ENCODE data around the gene ATP1A1. TPM values are rescaled to one million over a fixed set of nuclear protein-coding genes. Genes with fewer than 3 reads are reported as not detected.

ATP1A1 gene
- total RNA-seq, 1 donor from 2014 or later, result 216 TPM

GRCh38 chr1:116373431-116374352 is 648 bp downstream of the ATP1A1 start:
- no peak for DNase-seq (ENCODE audit: low read depth)
- no peak for TF ChIP-seq CTCF (IDR thresholded peaks at IDR 0.05; ENCODE audit: insufficient read depth, low read length, poor library complexity, severe bottlenecking)

DNA sequence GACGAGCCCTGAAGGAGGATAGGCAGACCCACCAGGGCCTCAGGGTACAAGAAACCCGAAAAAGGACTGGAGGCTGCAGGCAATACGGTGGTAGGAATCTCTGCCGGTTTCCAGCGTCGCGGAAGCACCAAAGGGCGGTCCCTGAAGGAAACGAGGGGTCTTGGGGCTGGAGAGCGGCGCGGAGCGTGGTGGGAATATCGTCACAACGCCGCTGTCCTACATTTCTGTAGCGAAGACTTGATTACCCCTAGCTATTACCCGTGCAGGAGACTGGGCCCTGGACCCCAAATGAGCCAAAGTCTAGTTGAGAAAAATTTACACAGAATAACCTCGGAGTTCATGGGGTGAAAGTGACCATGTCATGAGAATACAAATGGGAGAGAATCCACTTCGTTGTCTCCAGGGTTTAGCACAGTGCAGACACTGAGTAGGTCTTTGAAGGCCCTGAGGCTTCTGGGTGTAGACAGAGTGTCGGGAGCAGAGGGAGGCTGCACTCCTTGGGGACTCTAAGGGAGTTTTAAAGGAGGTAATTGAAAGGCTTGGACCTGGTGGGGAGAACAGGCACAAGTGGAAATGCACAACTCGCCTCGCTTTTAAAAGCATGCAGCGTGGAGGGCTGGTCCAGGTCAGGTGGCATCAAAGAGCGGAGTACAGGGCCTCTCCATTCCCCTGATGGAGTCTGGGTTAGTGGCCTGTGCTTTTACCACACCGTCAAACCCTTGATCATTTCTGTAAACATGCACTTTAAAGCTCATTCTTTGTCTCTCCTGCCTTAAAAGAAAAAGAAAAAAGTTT is 1.5 kb downstream of the ATP1A1 start:
- Histone ChIP-seq H3K4me3 (ENCODE audit: low read depth, low read length) (peak overlapping the region; percentile 71), H3K36me3 (ENCODE audit: control insufficient read depth, insufficient read depth, low read length) (peaks cover 2% of the 10 kb centered on the region), H3K27me3 (ENCODE audit: control insufficient read depth, insufficient read depth, low read length) (no peaks in the 10 kb centered on the region)
- DNase-seq (ENCODE audit: low read depth), result no peak
- TF ChIP-seq CTCF (IDR thresholded peaks at IDR 0.05; ENCODE audit: insufficient read depth, low read length, poor library complexity, severe bottlenecking), result no peak

More at GRCh38 chr1:116373431-116374352, 648 bp downstream of the ATP1A1 start:
- Histone ChIP-seq H3K27me3 (ENCODE audit: control insufficient read depth, insufficient read depth, low read length) (no peaks in the 10 kb centered on the region), H3K36me3 (ENCODE audit: control insufficient read depth, insufficient read depth, low read length) (peaks cover 2% of the 10 kb centered on the region), H3K4me3 (ENCODE audit: low read depth, low read length) (peak overlapping the region; percentile 71)

GRCh38 chr1:116375148-116375886 is 2.3 kb downstream of the ATP1A1 start:
- H3K4me3 ChIP-seq (ENCODE audit: low read depth, low read length), result peak overlapping the region; percentile 71
- no peak for DNase-seq (ENCODE audit: low read depth)
- peaks cover 2% of the 10 kb centered on the region for H3K36me3 ChIP-seq (ENCODE audit: control insufficient read depth, insufficient read depth, low read length)
- TF ChIP-seq CTCF (IDR thresholded peaks at IDR 0.05; ENCODE audit: insufficient read depth, low read length, poor library complexity, severe bottlenecking), result no peak
- no peaks in the 10 kb centered on the region for H3K27me3 ChIP-seq (ENCODE audit: control insufficient read depth, insufficient read depth, low read length)

GRCh38 chr1:116375887-116376728 is 3.1 kb downstream of the ATP1A1 start:
- TF ChIP-seq CTCF (IDR thresholded peaks at IDR 0.05; ENCODE audit: insufficient read depth, low read length, poor library complexity, severe bottlenecking), result no peak
- DNase-seq (ENCODE audit: low read depth), result peak; percentile 57
- Histone ChIP-seq H3K36me3 (ENCODE audit: control insufficient read depth, insufficient read depth, low read length) (peaks cover 2% of the 10 kb centered on the region), H3K27me3 (ENCODE audit: control insufficient read depth, insufficient read depth, low read length) (no peaks in the 10 kb centered on the region), H3K4me3 (ENCODE audit: low read depth, low read length) (peak overlapping the region; percentile 71)

- peak overlapping the region; percentile 9 for H3K4me3 ChIP-seq (ENCODE audit: low read depth, low read length)
Observed at GRCh38 chr1:116376729-116377086, 3.7 kb downstream of the ATP1A1 start.

More at GRCh38 chr1:116376729-116377086, 3.7 kb downstream of the ATP1A1 start:
- Histone ChIP-seq H3K36me3 (ENCODE audit: control insufficient read depth, insufficient read depth, low read length) (peaks cover 2% of the 10 kb centered on the region), H3K27me3 (ENCODE audit: control insufficient read depth, insufficient read depth, low read length) (no peaks in the 10 kb centered on the region)
- no peak for TF ChIP-seq CTCF (IDR thresholded peaks at IDR 0.05; ENCODE audit: insufficient read depth, low read length, poor library complexity, severe bottlenecking)
- no peak for DNase-seq (ENCODE audit: low read depth)
